H1 (cell line): ENCODE measurements around the gene COG7. TPM values are rescaled to one million over a fixed set of nuclear protein-coding genes. Genes with fewer than 3 reads are reported as not detected.

Experiments used
- CTCF ChIA-PET: fragments of 300-600 bp; sonication (Branson Sonifier 250); formaldehyde crosslinking; loops from one replicate; lab custom pipeline; 2021; ENCODE audit not compliant: partially characterized antibody; lab: Charles Lee
- POLR2A ChIA-PET: fragments of 300-600 bp; sonication (Branson Sonifier 250); formaldehyde crosslinking; loops from one replicate; lab custom pipeline; 2021; ENCODE audit warnings: inconsistent platforms; ENCODE audit not compliant: partially characterized antibody; lab: Charles Lee
- DNase-seq, 2 experiments: peaks; one replicate each; pipeline versions ENCODE4 v3.0.0 to v3.0.0-alpha.2; 2010 to 2022; ENCODE audit warnings: low spot score in 2 of 2, low read depth in 1 of 2, mixed read lengths in 1 of 2
- FAIRE-seq: peaks from 2 replicates; lab custom pipeline; 2011; peaks lifted over from hg19 to GRCh38; lab: Jason Lieb, UNC
- H2AFZ ChIP-seq: 2 replicates; pipeline ENCODE4 v1.8.1; 2012; ENCODE audit warnings: low read length, inconsistent platforms
- H2AK5ac ChIP-seq: 2 replicates; pipeline ENCODE4 v1.6.1; 2013; ENCODE audit warnings: low read depth, low read length
- H2BK120ac ChIP-seq: replicated peaks from 2 replicates; pipeline ENCODE3; 2013; ENCODE audit warnings: low read depth, low read length, inconsistent platforms
- H2BK12ac ChIP-seq: 2 replicates; pipeline ENCODE4 v1.6.1; 2013; ENCODE audit warnings: low read depth, low read length
- H2BK15ac ChIP-seq: 2 replicates; pipeline ENCODE4 v1.6.1; 2013; ENCODE audit warnings: low read length
- H2BK20ac ChIP-seq: 2 replicates; pipeline ENCODE4 v1.6.1; 2013; ENCODE audit warnings: low read length
- H2BK5ac ChIP-seq: 2 replicates; pipeline ENCODE4 v1.6.1; 2013; ENCODE audit warnings: low read depth, low read length
- H3K14ac ChIP-seq: 2 replicates; pipeline ENCODE4 v1.6.1; 2013; ENCODE audit warnings: inconsistent platforms; ENCODE audit not compliant: insufficient read length
- H3K18ac ChIP-seq: 2 replicates; pipeline ENCODE4 v1.6.1; 2013; ENCODE audit warnings: low read length; ENCODE audit errors: extremely low read depth
- H3K23ac ChIP-seq: 2 replicates; pipeline ENCODE4 v1.6.1; 2013; ENCODE audit warnings: inconsistent platforms; ENCODE audit not compliant: insufficient read length
- H3K23me2 ChIP-seq: 2 replicates; pipeline ENCODE4 v1.6.1; 2013; ENCODE audit warnings: low read depth, low read length
- H3K27ac ChIP-seq: 2 replicates; pipeline ENCODE4 v1.6.1; 2011; ENCODE audit warnings: low read depth, low read length, inconsistent platforms
- H3K27me3 ChIP-seq, 4 experiments: replicated peaks in 1 of 4; 1 replicate in 1 of 4; 2 replicates in 3 of 4; pipeline versions ENCODE4 v1.6.1 to v1.8.1; 2011 to 2013; ENCODE audit warnings: low read length in 3 of 4, mild to moderate bottlenecking in 3 of 4, inconsistent platforms in 2 of 4, mixed read lengths in 2 of 4, moderate library complexity in 1 of 4; ENCODE audit not compliant: control insufficient read depth in 3 of 4, insufficient read depth in 3 of 4; ENCODE audit errors: extremely low read depth in 1 of 4
- H3K36me3 ChIP-seq, 4 experiments: 2 replicates each; pipeline versions ENCODE4 v1.6.1 to v1.8.1; 2011 to 2013; ENCODE audit warnings: mild to moderate bottlenecking in 4 of 4, low read length in 3 of 4, moderate library complexity in 2 of 4, control low read depth in 1 of 4, inconsistent platforms in 1 of 4; ENCODE audit not compliant: insufficient read depth in 4 of 4, control insufficient read depth in 2 of 4
- H3K4ac ChIP-seq: replicated peaks from 2 replicates; pipeline ENCODE3; 2013; ENCODE audit warnings: low read length, low read depth, mixed read lengths, inconsistent platforms; ENCODE audit not compliant: insufficient read length
- H3K4me1 ChIP-seq, 4 experiments: replicated peaks in 1 of 4; 1 replicate in 1 of 4; 2 replicates in 3 of 4; pipeline versions ENCODE4 v1.6.1 to v1.8.1; 2011 to 2013; ENCODE audit warnings: low read length in 3 of 4, inconsistent platforms in 2 of 4, mixed read lengths in 1 of 4; ENCODE audit not compliant: insufficient read depth in 4 of 4, control insufficient read depth in 3 of 4
- H3K4me2 ChIP-seq, 2 experiments: 2 replicates each; pipeline versions ENCODE4 v1.6.1 to v1.8.1; 2011 to 2013; ENCODE audit warnings: low read depth in 2 of 2, low read length in 2 of 2, control low read depth in 1 of 2, inconsistent platforms in 1 of 2, mild to moderate bottlenecking in 1 of 2; ENCODE audit not compliant: insufficient read depth in 1 of 2
- H3K4me3 ChIP-seq, 4 experiments: fragments of 200-600, 300-600 bp in 1 of 4; sonication (generic), shearing (Covaris generic), sonication (Bioruptor Twin) in 1 of 4; 2 replicates each; pipeline versions ENCODE4 v1.5.1 to v1.8.1; 2011 to 2016; ENCODE audit warnings: low read length in 4 of 4, low read depth in 3 of 4, control low read depth in 2 of 4, inconsistent platforms in 2 of 4, mild to moderate bottlenecking in 2 of 4, mixed read lengths in 1 of 4, moderate library complexity in 1 of 4; ENCODE audit not compliant: insufficient read depth in 2 of 4; ENCODE audit errors: extremely low read depth in 1 of 4
- H3K56ac ChIP-seq: replicated peaks from 2 replicates; pipeline ENCODE3; 2013; ENCODE audit warnings: low read depth, mild to moderate bottlenecking, mixed read lengths, low read length, inconsistent platforms; ENCODE audit not compliant: insufficient read length
- H3K79me1 ChIP-seq: 2 replicates; pipeline ENCODE4 v1.6.1; 2013; ENCODE audit warnings: low read depth, low read length, control low read depth
- H3K79me2 ChIP-seq, 2 experiments: 2 replicates each; pipeline versions ENCODE4 v1.6.1 to v1.8.1; 2012 to 2013; ENCODE audit warnings: low read length in 2 of 2, mild to moderate bottlenecking in 2 of 2, inconsistent platforms in 1 of 2; ENCODE audit not compliant: insufficient read depth in 2 of 2, control insufficient read depth in 1 of 2
- H3K9ac ChIP-seq, 4 experiments: replicated peaks in 1 of 4; 1 replicate in 1 of 4; 2 replicates in 3 of 4; pipeline versions ENCODE4 v1.6.1 to v1.8.1; 2011 to 2013; ENCODE audit warnings: low read depth in 3 of 4, low read length in 3 of 4, control low read depth in 2 of 4, mild to moderate bottlenecking in 2 of 4, moderate library complexity in 2 of 4, inconsistent platforms in 1 of 4; ENCODE audit errors: extremely low read depth in 1 of 4
- H3K9me3 ChIP-seq, 2 experiments: 2 replicates each; pipeline versions ENCODE4 v1.6.1 to v1.8.1; 2012 to 2013; ENCODE audit warnings: mild to moderate bottlenecking in 2 of 2, moderate library complexity in 2 of 2, control low read depth in 1 of 2, inconsistent platforms in 1 of 2, low read depth in 1 of 2, low read length in 1 of 2, mixed read lengths in 1 of 2; ENCODE audit not compliant: insufficient read depth in 2 of 2
- H4K20me1 ChIP-seq, 2 experiments: replicated peaks in 1 of 2; 2 replicates each; pipeline versions ENCODE3 to v1.8.1; 2011 to 2013; ENCODE audit warnings: inconsistent platforms in 2 of 2, low read length in 2 of 2, mild to moderate bottlenecking in 1 of 2; ENCODE audit not compliant: insufficient read depth in 2 of 2, control insufficient read depth in 1 of 2
- H4K5ac ChIP-seq: 2 replicates; pipeline ENCODE4 v1.6.1; 2013; ENCODE audit warnings: low read length, low read depth, mixed read lengths, inconsistent platforms; ENCODE audit not compliant: insufficient read length
- H4K8ac ChIP-seq: 2 replicates; pipeline ENCODE4 v1.8.0; 2013; ENCODE audit warnings: mild to moderate bottlenecking, moderate library complexity, low read length, inconsistent platforms; ENCODE audit not compliant: insufficient read depth; ENCODE audit errors: extremely low read depth
- H4K91ac ChIP-seq: replicated peaks from 2 replicates; pipeline ENCODE3; 2013; ENCODE audit warnings: low read length, mixed read lengths, inconsistent platforms; ENCODE audit not compliant: insufficient read length
- ASH2L ChIP-seq: fragments of 200-600, 300-600 bp; sonication (generic); IDR thresholded peaks from one replicate; pipeline ENCODE4 v1.7.1; 2017; ENCODE audit warnings: low read length
- BACH1 ChIP-seq: IDR thresholded peaks from 2 replicates; pipeline ENCODE4 v1.6.1; 2012; ENCODE audit warnings: low read length, improper control_type of control experiment
- CREB1 ChIP-seq: IDR thresholded peaks from 2 replicates; pipeline ENCODE4 v1.6.1; 2012; ENCODE audit warnings: inconsistent platforms
- EGR1 ChIP-seq: IDR thresholded peaks from 2 replicates; pipeline ENCODE4 v1.6.1; 2011; ENCODE audit warnings: low read depth, low read length, borderline replicate concordance
- GABPA ChIP-seq: IDR thresholded peaks from 2 replicates; pipeline ENCODE4 v1.6.1; 2011; ENCODE audit warnings: mild to moderate bottlenecking, low read length, moderate library complexity, borderline replicate concordance; ENCODE audit not compliant: insufficient read depth
- JUND ChIP-seq: IDR thresholded peaks from 2 replicates; pipeline ENCODE4 v1.6.1; 2011; ENCODE audit warnings: mild to moderate bottlenecking, improper control_type of control experiment, low read length
- PHF8 ChIP-seq: fragments of 200-600 bp; sonication (generic); conservative IDR thresholded peaks from 2 replicates; pipeline ENCODE4 v1.7.1; 2012; ENCODE audit warnings: low read depth, mild to moderate bottlenecking, inconsistent platforms, low read length, moderate library complexity
- POU5F1 ChIP-seq: IDR thresholded peaks from 2 replicates; pipeline ENCODE4 v1.6.1; 2011; ENCODE audit warnings: low read depth, mild to moderate bottlenecking, low read length, moderate library complexity
- RBBP5 ChIP-seq: IDR thresholded peaks from 2 replicates; pipeline ENCODE4 v1.7.1; 2012; ENCODE audit warnings: low read depth, mild to moderate bottlenecking, inconsistent platforms, low read length, moderate library complexity, borderline replicate concordance
- RXRA ChIP-seq: IDR thresholded peaks from 2 replicates; pipeline ENCODE4 v1.6.1; 2011; ENCODE audit warnings: low read depth, mild to moderate bottlenecking, low read length, moderate library complexity; ENCODE audit not compliant: insufficient read depth
- SIRT6 ChIP-seq: IDR thresholded peaks from one replicate; pipeline ENCODE4 v1.7.1; 2012; ENCODE audit warnings: low read length, inconsistent platforms
- SIX5 ChIP-seq: IDR thresholded peaks from 2 replicates; pipeline ENCODE4 v1.6.1; 2011; ENCODE audit warnings: mild to moderate bottlenecking, low read depth, low read length
- SP1 ChIP-seq: IDR thresholded peaks from 2 replicates; pipeline ENCODE4 v1.6.1; 2011; ENCODE audit warnings: low read depth, low read length
- SUZ12 ChIP-seq: fragments of 200-600 bp; sonication (generic); IDR thresholded peaks from 2 replicates; pipeline ENCODE4 v1.6.1; 2012; ENCODE audit warnings: mild to moderate bottlenecking, inconsistent platforms, low read length, moderate library complexity, mixed read lengths
- TAF1 ChIP-seq: IDR thresholded peaks from 2 replicates; pipeline ENCODE4 v1.6.1; 2011; ENCODE audit warnings: mild to moderate bottlenecking, low read depth, low read length
- WGBS, 2 experiments: shearing (Covaris generic) in 1 of 2; methylation state at CpG; one replicate each; pipeline versions ENCODE4 v1.1.6 to v1.1.7; 2013 to 2015; ENCODE audit warnings: low lambda C conversion rate in 2 of 2, mixed read lengths in 2 of 2, inconsistent platforms in 1 of 2, low coverage in 1 of 2, missing lambda C conversion rate in 1 of 2; ENCODE audit not compliant: insufficient replicate concordance in 2 of 2, insufficient coverage in 1 of 2, insufficient read length in 1 of 2; ENCODE audit errors: extremely low coverage in 1 of 2, missing lambda C conversion rate in 1 of 2; 5-methylcytosine and 5-hydroxymethylcytosine counted together
- polyA plus RNA-seq, 7 experiments: library from polyadenylated mRNA; depleted of rRNA in 3 of 7; stranded (reverse) in 5 of 7; unstranded in 2 of 7; fragments of >200 nt in 5 of 7; fragments of 200-250 nt in 2 of 7; gene quantifications; 1 replicate in 5 of 7; 2 replicates in 1 of 7; 4 replicates in 1 of 7; pipeline versions ENCODE4 v1.2.1 to v1.2.3, GENCODE V29; 2011 to 2013; ENCODE audit warnings: missing spikeins in 2 of 7, mixed read lengths in 2 of 7
- total RNA-seq: library from RNA; stranded (reverse); fragmentation: NEBNext Ultra II Directional; extraction: Animal tissue kit (Norgen Biotek cat#: 25700); gene quantifications from 2 replicates; pipeline ENCODE4 v1.2.1, GENCODE V29; 2021

The COG7 gene
- total and polyA plus RNA-seq, 2 of the 8 experiments (the other 6 are each of a cell fraction or from before 2014, with no cell fraction given) = 17.2 to 40.4 TPM

GRCh38 chr16:23414731-23415130 is 38.3 kb downstream of the COG7 start:
- Histone ChIP-seq H3K14ac (no peak overlapping the region), H3K18ac (no peak overlapping the region), H2BK12ac (no peak overlapping the region), H3K79me1 (no peaks in the 10 kb centered on the region), H2BK5ac (no peak overlapping the region)
- FAIRE-seq = no peak
- no peak for TF ChIP-seq CREB1
- TF ChIP-seq POU5F1 = no peak
- no peak for TF ChIP-seq RBBP5
- no peak for TF ChIP-seq JUND
- no peak for TF ChIP-seq PHF8
- no peak for TF ChIP-seq TAF1
- TF ChIP-seq ASH2L = no peak
- no peak for TF ChIP-seq SIX5
- TF ChIP-seq GABPA = no peak
- TF ChIP-seq SIRT6 = no peak
- no peak for TF ChIP-seq BACH1
- no peak for TF ChIP-seq RXRA
- TF ChIP-seq SUZ12 = no peak
- TF ChIP-seq EGR1 = no peak
- no peak for TF ChIP-seq SP1
- TF ChIP-seq, all 59 proteins: peak for 0
- H3K23ac ChIP-seq = no peak overlapping the region
- no peak overlapping the region for H4K8ac ChIP-seq
- H3K79me2 ChIP-seq = no peaks in the 10 kb centered on the region
- no peaks in the 10 kb centered on the region for H3K23me2 ChIP-seq
- H3K27ac ChIP-seq = no peak overlapping the region
- H3K4me2 ChIP-seq = no peak overlapping the region
- H2AK5ac ChIP-seq = no peak overlapping the region
- H3K27me3 ChIP-seq = no peaks in the 10 kb centered on the region
- no peak overlapping the region for H4K5ac ChIP-seq
- H2BK20ac ChIP-seq = no peak overlapping the region
- H3K56ac ChIP-seq = no peak overlapping the region
- H4K20me1 ChIP-seq = peaks cover 0 to 2% of the 10 kb centered on the region in 2 experiments
- peaks cover 0 to 4% (median 4%) of the 10 kb centered on the region in 4 experiments; a peak in 5 of 7 replicates for H3K4me1 ChIP-seq
- H3K9me3 ChIP-seq = no peaks in the 10 kb centered on the region
- H2BK15ac ChIP-seq = no peak overlapping the region
- H3K4ac ChIP-seq = no peak overlapping the region
- DNase-seq = no peak
- no peak overlapping the region for H4K91ac ChIP-seq
- ChIA-PET CTCF (interaction anchor here (0.6 to 5.1 kb wide), 5 partner anchors 9 to 117 kb away, joined by 3 to 34 read pairs (median 4); no protein-coding TSS in a partner anchor), POLR2A (interaction anchor here (1.1 to 1.7 kb wide), 3 partner anchors 9 to 38 kb away, joined by 4 to 5 read pairs (median 5); partner anchors contain the start of gene COG7)
- no peak overlapping the region for H3K9ac ChIP-seq
- H3K4me3 ChIP-seq = no peak overlapping the region
- no peak overlapping the region for H2BK120ac ChIP-seq
- peaks cover 0 to 26% (median 4%) of the 10 kb centered on the region in 4 experiments; a peak in 3 of 8 replicates for H3K36me3 ChIP-seq
- WGBS, 2 experiments = 84% methylated on average over 6 of the region's 6 CpGs; no CpG with 5 or more reads in 1 of the 2 experiments
- no peak overlapping the region for H2AFZ ChIP-seq
